Gastrocnemius medialis (tissue), 4 donors: ENCODE results near the gene CRISPLD2.

Experiments
- CTCF ChIP-seq, 5 experiments: fragments of 450-650 bp in 3 of 5; fragments of 200-600 bp in 2 of 5; sonication (generic) in 2 of 5; IDR thresholded peaks in 4 of 5; conservative IDR thresholded peaks in 1 of 5; 1 replicate in 4 of 5; 2 replicates in 1 of 5; pipeline ENCODE4 v1.5.1; 2016 to 2019; ENCODE audit warnings: antibody characterized with exemption in 5 of 5, mild to moderate bottlenecking in 3 of 5, moderate library complexity in 3 of 5
- POLR2A ChIP-seq, 2 donors: fragments of 450-650 bp; IDR thresholded peaks; one replicate each; pipeline ENCODE4 v1.6.1; 2017; ENCODE audit warnings: antibody characterized with exemption in 2 of 2, mild to moderate bottlenecking in 2 of 2, moderate library complexity in 2 of 2

- no peak for TF ChIP-seq CTCF (IDR thresholded peaks at IDR 0.05 in 4 of 5, conservative IDR thresholded peaks at IDR 0.05 in 1 of 5)
- no peak for TF ChIP-seq POLR2A (IDR thresholded peaks at IDR 0.05)
Observed at GRCh38 chr16:84843149-84844048, 23.6 kb downstream of the CRISPLD2 start.
